BJ (cell line): ENCODE data around the gene SHISAL1. TPM values are rescaled to one million over a fixed set of nuclear protein-coding genes. Genes with fewer than 3 reads are reported as not detected.

Experiments
- CTCF ChIA-PET: fragments of 350-600 bp; formaldehyde crosslinking; extraction: SDS; loops from one replicate; lab custom pipeline; 2021; ENCODE audit warnings: antibody characterized with exemption, inconsistent platforms; lab: Yijun Ruan, JAX
- POLR2A ChIA-PET: fragments of 300-600 bp; sonication (Branson Sonifier 250); formaldehyde crosslinking; extraction: SDS; loops from one replicate; lab custom pipeline; 2021; ENCODE audit warnings: antibody characterized with exemption; lab: Charles Lee
- DNase-seq: peaks from one replicate; pipeline ENCODE4 v3.0.0-alpha.2; 2011; ENCODE audit warnings: low read depth
- H3K27me3 ChIP-seq: 2 replicates; pipeline ENCODE4 v1.6.0; 2011; ENCODE audit warnings: low read length; ENCODE audit not compliant: control insufficient read depth, insufficient read depth
- H3K36me3 ChIP-seq: 2 replicates; pipeline ENCODE4 v1.5.1; 2011; ENCODE audit warnings: low read length; ENCODE audit not compliant: control insufficient read depth, insufficient read depth
- H3K4me3 ChIP-seq: 2 replicates; pipeline ENCODE4 v1.5.1; 2011; ENCODE audit warnings: low read depth, mild to moderate bottlenecking, control low read depth, low read length
- polyA plus RNA-seq: library from polyadenylated mRNA; depleted of rRNA; stranded (reverse); fragments of >200 nt; gene quantifications from 2 replicates; pipeline ENCODE4 v1.2.3, GENCODE V29; 2011
- TF ChIP-seq, protein P1 (sequence below): IDR thresholded peaks from 2 replicates; pipeline ENCODE4 v1.5.1; 2011; ENCODE audit warnings: low read depth, mild to moderate bottlenecking, control low read depth, inconsistent platforms, low read length, moderate library complexity; ENCODE audit not compliant: insufficient read depth

Gene SHISAL1
- polyA plus RNA-seq, 1 experiment = 0.34 TPM

DNA sequence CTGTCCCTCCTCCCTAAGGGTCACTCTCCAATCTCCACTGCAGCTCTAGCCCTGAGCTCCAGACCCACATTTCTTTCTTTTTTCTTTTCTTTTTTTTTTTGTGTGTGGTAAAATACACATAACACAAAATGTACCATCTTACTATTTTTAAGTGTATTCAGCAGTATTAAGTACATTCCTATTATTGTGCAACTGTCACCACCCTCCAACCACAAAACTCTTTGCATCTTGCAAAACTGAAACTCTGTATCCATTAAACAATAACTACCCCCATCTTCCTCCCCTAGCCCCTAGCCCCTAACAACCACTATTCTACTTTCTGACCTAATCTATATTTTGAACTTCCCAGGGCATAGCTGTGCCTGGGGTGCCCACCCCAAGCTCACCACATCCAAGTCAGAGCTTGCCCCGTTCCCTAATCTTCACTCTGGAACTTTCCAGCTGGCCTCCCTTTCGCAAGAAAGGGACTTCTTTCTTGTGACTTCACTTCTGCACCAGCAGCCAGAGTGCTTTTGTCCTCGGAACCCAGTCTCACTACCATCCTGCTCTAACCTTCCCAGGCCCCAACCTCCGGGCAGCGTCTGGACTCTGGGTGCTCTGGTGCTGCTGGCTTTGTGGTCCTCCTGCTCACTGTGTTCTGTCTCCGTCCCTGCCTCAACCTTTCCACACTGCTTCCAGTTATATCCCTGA lies 101.3 kb downstream of the SHISAL1 start:
- TF ChIP-seq, protein P1, sequence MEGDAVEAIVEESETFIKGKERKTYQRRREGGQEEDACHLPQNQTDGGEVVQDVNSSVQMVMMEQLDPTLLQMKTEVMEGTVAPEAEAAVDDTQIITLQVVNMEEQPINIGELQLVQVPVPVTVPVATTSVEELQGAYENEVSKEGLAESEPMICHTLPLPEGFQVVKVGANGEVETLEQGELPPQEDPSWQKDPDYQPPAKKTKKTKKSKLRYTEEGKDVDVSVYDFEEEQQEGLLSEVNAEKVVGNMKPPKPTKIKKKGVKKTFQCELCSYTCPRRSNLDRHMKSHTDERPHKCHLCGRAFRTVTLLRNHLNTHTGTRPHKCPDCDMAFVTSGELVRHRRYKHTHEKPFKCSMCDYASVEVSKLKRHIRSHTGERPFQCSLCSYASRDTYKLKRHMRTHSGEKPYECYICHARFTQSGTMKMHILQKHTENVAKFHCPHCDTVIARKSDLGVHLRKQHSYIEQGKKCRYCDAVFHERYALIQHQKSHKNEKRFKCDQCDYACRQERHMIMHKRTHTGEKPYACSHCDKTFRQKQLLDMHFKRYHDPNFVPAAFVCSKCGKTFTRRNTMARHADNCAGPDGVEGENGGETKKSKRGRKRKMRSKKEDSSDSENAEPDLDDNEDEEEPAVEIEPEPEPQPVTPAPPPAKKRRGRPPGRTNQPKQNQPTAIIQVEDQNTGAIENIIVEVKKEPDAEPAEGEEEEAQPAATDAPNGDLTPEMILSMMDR = no peak
- Histone ChIP-seq H3K36me3 (no peaks in the 10 kb centered on the region), H3K4me3 (no peak overlapping the region), H3K27me3 (peaks cover 2% of the 10 kb centered on the region; the same call in 1 of the 2 replicates)
- POLR2A ChIA-PET = interaction anchor here (1.0 kb wide), 1 partner anchor 9 kb away, joined by 3 read pairs; no protein-coding TSS in a partner anchor
- CTCF ChIA-PET = interaction anchor here (0.8 kb wide), 1 partner anchor 8 kb away, joined by 3 read pairs; no protein-coding TSS in a partner anchor
- DNase-seq = no peak

DNA sequence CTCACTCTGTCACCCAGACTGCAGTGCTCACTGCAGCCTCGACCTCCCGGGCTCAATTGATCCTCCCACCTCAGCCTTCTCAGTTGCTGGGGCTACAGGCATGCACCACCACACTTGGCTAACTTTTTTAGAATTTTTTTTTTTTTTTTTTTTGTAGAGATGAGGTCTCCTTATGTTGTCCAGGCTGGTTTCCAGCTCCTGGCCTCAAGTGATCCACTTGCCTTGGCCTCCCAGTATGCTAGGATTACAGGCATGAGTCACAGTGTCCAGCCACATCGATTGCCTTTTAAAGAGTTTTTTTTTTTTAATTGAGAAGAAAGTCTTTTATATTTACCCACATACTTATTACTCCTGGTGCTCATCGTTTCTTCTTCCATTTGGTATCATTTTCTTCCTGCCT lies 102.0 kb downstream of the SHISAL1 start:
- ChIA-PET CTCF (interaction anchor here (0.8 kb wide), 1 partner anchor 8 kb away, joined by 3 read pairs; no protein-coding TSS in a partner anchor), POLR2A (no interaction called here)
- H3K4me3 ChIP-seq = no peak overlapping the region
- H3K36me3 ChIP-seq = no peaks in the 10 kb centered on the region
- no peak for DNase-seq
- peaks cover 2% of the 10 kb centered on the region; the same call in 1 of the 2 replicates for H3K27me3 ChIP-seq
- TF ChIP-seq, protein P1 = no peak

DNA sequence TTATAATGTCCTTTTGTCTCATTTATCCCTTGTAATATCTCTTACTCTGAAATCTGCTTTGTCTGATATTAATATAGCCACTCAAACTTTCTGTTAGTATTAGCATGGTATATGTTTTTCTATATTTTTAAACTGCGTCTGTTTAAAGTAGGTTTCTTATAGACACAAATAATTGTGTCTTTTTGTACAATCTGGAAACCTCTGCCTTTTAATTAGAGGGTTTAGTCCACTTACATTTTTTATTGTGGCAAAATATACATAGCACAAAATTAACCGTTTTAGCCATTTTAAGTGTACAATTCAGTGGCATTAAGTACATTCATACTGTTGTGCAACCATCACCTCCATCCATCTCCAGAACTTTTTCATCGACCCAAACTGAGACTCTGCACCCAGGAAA lies 103.4 kb downstream of the SHISAL1 start:
- CTCF ChIA-PET = no interaction called here

DNA sequence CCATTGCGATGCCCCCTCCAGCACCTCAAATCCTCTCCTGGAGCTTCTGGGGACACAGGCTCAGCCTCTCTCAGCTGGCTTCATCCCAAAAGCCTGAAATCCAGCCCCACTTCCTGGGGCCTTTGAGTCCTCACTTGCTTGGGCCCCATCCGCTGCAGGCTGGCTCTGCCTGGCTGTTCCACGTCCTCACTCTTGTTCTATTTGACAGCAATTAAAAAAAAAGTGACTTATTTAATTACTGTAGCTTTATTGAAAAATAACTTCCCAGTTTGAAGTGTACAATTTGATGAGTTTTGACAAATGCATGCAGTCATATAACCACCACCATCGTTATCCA lies 104.8 kb downstream of the SHISAL1 start:
- no peak overlapping the region for H3K4me3 ChIP-seq
- H3K36me3 ChIP-seq = no peaks in the 10 kb centered on the region
- peaks cover 4% of the 10 kb centered on the region; the same call in 1 of the 2 replicates for H3K27me3 ChIP-seq
- DNase-seq = no peak
- CTCF ChIA-PET = no interaction called here
- POLR2A ChIA-PET = no interaction called here
- TF ChIP-seq, protein P1 = no peak

More for the DNA sequence above, 103.4 kb downstream of the SHISAL1 start:
- TF ChIP-seq, protein P1 = no peak
- POLR2A ChIA-PET = no interaction called here
- Histone ChIP-seq H3K27me3 (peaks cover 4% of the 10 kb centered on the region; the same call in 1 of the 2 replicates), H3K36me3 (no peaks in the 10 kb centered on the region), H3K4me3 (no peak overlapping the region)
- no peak for DNase-seq

DNA sequence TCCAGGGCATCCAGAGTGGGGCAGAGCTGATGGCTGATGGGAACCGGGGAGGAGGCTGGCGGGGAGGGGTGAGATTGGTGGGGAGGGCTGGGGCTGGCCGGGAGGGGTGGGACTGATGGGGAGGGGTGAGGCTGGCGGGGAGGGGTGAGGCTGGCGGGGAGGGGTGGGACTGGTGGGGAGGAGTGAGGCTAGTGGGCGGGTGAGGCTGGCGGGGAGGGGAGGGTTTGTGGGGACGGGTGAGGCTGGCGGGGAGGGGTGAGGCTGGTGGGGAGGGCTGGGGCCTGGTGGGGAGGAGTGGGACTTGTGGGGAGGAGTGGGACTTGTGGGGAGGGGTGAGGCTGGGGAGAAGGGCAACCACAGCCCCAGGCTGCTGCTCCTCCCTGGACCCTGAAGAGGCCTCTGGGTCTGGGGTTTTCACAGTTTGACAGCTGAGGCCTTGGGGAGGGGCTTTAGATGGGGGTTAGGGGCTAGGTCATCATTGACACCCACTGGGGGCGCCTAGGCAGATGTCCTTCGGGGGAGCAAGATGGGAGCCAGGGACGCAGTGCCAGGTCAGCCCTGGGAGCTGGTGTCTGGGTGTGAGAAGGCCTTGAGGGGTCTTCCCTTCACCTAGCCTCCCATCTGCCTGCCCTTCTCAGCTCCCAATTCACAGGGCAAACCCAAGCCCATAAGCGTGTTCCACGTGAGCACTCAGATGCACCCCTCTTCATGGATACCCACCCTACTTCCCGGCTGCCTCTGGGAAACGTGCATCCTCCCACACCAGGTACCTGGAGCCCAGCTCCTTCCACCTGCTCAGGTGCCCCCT lies 105.4 kb downstream of the SHISAL1 start:
- H3K27me3 ChIP-seq = peaks cover 4% of the 10 kb centered on the region; the same call in 1 of the 2 replicates
- ChIA-PET POLR2A (no interaction called here), CTCF (interaction anchor here (1.0 kb wide), 1 partner anchor 8 kb away, joined by 3 read pairs; no protein-coding TSS in a partner anchor)
- H3K4me3 ChIP-seq = no peak overlapping the region
- no peak for DNase-seq
- H3K36me3 ChIP-seq = no peaks in the 10 kb centered on the region
- TF ChIP-seq, protein P1 = no peak
